Esophagus squamous epithelium (tissue), 4 donors: Measurements from ENCODE around the gene STK24.

Experiments
- POLR2A ChIP-seq, 4 donors: fragments of 450-650 bp; IDR thresholded peaks; one replicate each; pipeline ENCODE4 v1.6.1; 2017; ENCODE audit warnings: antibody characterized with exemption in 4 of 4, mild to moderate bottlenecking in 4 of 4, moderate library complexity in 3 of 4
- TF ChIP-seq, protein P1 (sequence below), 6 experiments: fragments of 450-650 bp in 4 of 6; fragments of 200-600 bp in 2 of 6; sonication (generic) in 2 of 6; IDR thresholded peaks; one replicate each; pipeline ENCODE4 v1.5.1; 2016 to 2019; ENCODE audit warnings: antibody characterized with exemption in 6 of 6, mild to moderate bottlenecking in 4 of 6, moderate library complexity in 4 of 6

DNA sequence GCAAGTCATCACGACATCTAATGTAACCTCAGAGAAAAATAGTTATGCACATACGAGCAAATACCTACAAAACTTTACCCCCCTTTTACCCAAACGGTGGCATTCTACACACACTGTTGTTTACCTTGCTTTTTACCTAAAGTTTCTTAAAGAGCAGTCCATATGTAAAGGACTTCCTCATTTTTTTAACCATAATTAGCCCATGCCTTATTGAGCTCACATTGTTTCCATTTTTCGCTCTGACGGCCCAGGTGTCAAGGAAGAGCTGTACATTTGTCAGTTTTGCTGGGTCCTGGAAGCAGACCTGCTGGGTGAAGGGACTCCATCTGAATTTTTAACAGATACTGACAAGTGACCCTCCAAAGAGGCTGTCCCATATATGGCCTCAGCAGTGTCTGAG lies 89.4 kb downstream of the STK24 start:
- TF ChIP-seq, protein P1, sequence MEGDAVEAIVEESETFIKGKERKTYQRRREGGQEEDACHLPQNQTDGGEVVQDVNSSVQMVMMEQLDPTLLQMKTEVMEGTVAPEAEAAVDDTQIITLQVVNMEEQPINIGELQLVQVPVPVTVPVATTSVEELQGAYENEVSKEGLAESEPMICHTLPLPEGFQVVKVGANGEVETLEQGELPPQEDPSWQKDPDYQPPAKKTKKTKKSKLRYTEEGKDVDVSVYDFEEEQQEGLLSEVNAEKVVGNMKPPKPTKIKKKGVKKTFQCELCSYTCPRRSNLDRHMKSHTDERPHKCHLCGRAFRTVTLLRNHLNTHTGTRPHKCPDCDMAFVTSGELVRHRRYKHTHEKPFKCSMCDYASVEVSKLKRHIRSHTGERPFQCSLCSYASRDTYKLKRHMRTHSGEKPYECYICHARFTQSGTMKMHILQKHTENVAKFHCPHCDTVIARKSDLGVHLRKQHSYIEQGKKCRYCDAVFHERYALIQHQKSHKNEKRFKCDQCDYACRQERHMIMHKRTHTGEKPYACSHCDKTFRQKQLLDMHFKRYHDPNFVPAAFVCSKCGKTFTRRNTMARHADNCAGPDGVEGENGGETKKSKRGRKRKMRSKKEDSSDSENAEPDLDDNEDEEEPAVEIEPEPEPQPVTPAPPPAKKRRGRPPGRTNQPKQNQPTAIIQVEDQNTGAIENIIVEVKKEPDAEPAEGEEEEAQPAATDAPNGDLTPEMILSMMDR (IDR thresholded peaks at IDR 0.05): no peak
- no peak for TF ChIP-seq POLR2A (IDR thresholded peaks at IDR 0.05)
